GM23248 (cell line): Measurements from ENCODE around the gene LILRB3.

Experiments used
- EZH2 ChIP-seq: fragments of 200-600 bp; sonication (generic); IDR thresholded peaks from 2 replicates; pipeline ENCODE4 v1.6.1; 2018; ENCODE audit warnings: antibody characterized with exemption, mild to moderate bottlenecking; ENCODE audit not compliant: insufficient read depth, poor library complexity, severe bottlenecking
- EZH2phosphoT487 ChIP-seq: fragments of 200-600 bp; sonication (generic); IDR thresholded peaks from 2 replicates; pipeline ENCODE4 v1.6.1; 2018; ENCODE audit warnings: antibody characterized with exemption, moderate library complexity, mild to moderate bottlenecking, low read depth; ENCODE audit not compliant: insufficient read depth

GRCh38 chr19:54207983-54208783 lies 14.6 kb downstream of the LILRB3 start:
- TF ChIP-seq EZH2: no peak
- no peak for TF ChIP-seq EZH2phosphoT487
